ENCODE results near the gene TNFSF13. TPM values are rescaled to one million over a fixed set of nuclear protein-coding genes. Genes with fewer than 3 reads are reported as not detected.
A peak's percentile ranks its signal among the peaks of the same experiment; 100 is the strongest.

Gene TNFSF13
- polyA plus RNA-seq, 2 of the 4 experiments (the other 2 are of a cell fraction): 0.61 to 1.0 TPM

DNA sequence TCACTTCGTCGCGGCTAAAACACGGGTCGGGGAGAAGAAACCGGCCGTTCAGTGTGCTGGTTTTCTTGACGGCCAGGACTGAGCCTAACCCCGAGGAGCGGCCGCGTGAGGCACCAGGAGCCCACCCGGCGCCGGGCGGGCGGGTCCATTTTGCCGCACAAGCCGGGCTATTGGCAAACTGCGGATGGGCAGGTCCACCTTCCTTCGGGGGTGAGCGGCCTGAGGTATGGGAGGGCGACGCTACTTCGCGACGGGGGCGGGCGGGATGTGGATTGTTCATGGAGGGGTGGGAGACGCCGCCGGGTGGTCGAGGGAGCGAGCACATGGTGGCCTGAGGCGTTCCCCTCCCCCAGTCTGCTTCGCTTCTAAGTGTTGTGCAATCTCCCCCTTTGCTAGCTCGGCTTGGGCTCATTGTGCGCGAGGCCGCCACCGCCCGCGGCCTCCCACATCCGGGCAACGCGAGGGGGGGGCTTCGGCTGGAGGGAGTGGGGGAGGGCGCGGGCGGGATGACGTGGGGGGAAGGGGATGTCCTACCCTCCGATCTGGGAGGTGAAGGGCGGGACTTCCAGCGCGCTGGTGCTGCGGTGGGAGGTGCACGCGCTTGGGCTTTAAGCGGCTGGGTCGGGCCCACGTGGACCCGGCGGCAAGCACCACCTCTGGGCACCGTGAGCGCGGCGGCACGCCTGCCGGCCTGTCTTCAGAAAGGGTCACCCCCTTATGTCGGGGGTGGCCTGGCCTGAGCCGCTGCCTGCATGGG lies 15.0 kb downstream of the TNFSF13 start (continued):
- TF ChIP-seq SREBF2 (IDR thresholded peaks at IDR 0.05): no peak
- no peak for TF ChIP-seq SMC3 (IDR thresholded peaks at IDR 0.05)
- TF ChIP-seq RFX5 (IDR thresholded peaks at IDR 0.05): no peak
- TF ChIP-seq, protein P1, sequence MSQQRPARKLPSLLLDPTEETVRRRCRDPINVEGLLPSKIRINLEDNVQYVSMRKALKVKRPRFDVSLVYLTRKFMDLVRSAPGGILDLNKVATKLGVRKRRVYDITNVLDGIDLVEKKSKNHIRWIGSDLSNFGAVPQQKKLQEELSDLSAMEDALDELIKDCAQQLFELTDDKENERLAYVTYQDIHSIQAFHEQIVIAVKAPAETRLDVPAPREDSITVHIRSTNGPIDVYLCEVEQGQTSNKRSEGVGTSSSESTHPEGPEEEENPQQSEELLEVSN (IDR thresholded peaks at IDR 0.05; ENCODE audit: borderline replicate concordance, low read depth): no peak
- TF ChIP-seq, protein P2, sequence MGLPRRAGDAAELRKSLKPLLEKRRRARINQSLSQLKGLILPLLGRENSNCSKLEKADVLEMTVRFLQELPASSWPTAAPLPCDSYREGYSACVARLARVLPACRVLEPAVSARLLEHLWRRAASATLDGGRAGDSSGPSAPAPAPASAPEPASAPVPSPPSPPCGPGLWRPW (IDR thresholded peaks at IDR 0.05): 0 out of 2 replicates have a peak, but pooled peaks have one; percentile 26
- no peak for TF ChIP-seq ELK1 (IDR thresholded peaks at IDR 0.05; ENCODE audit: low read depth, low read length)
- TF ChIP-seq HOXA7 (CRISPR knock-in tag; IDR thresholded peaks at IDR 0.05): no peak
- TF ChIP-seq RNF2 (IDR thresholded peaks at IDR 0.05; ENCODE audit: borderline replicate concordance, low read depth): no peak
- 0 out of 2 replicates have a peak, but pooled peaks have one; percentile 8 for TF ChIP-seq HMGXB4 (CRISPR knock-in tag; IDR thresholded peaks at IDR 0.05; ENCODE audit: borderline replicate concordance)
- peak; percentile 99 for TF ChIP-seq MYC (IDR thresholded peaks at IDR 0.05; ENCODE audit: borderline replicate concordance, low read length)
- TF ChIP-seq NR3C1 (IDR thresholded peaks at IDR 0.05): no peak
- no peak for TF ChIP-seq ZFP36 (IDR thresholded peaks at IDR 0.05; ENCODE audit: borderline replicate concordance, partially characterized antibody)
- TF ChIP-seq NPAS2 (CRISPR knock-in tag; IDR thresholded peaks at IDR 0.05; ENCODE audit: borderline replicate concordance): no peak
- TF ChIP-seq ZC3H11A (IDR thresholded peaks at IDR 0.05): no peak
- no peak for TF ChIP-seq ZSCAN20 (CRISPR knock-in tag; IDR thresholded peaks at IDR 0.05)
- no peak for TF ChIP-seq RAD21 (conservative IDR thresholded peaks at IDR 0.05 in 1 of 2, IDR thresholded peaks at IDR 0.05 in 1 of 2)
- no peak for TF ChIP-seq CHD4 (IDR thresholded peaks at IDR 0.05; ENCODE audit: borderline replicate concordance)
- TF ChIP-seq CBX8 (IDR thresholded peaks at IDR 0.05): no peak
- TF ChIP-seq USF2 (IDR thresholded peaks at IDR 0.05): peak; percentile 41; the same call in 1 of the 2 replicates
- TF ChIP-seq MAFK (IDR thresholded peaks at IDR 0.05; ENCODE audit: partially characterized antibody): no peak
- no peak for TF ChIP-seq ESRRA (IDR thresholded peaks at IDR 0.05; ENCODE audit: borderline replicate concordance, low read length)
- TF ChIP-seq TP53 (CRISPR knock-in tag; IDR thresholded peaks at IDR 0.05): peak; percentile 9
- no peak for TF ChIP-seq HDAC2 (IDR thresholded peaks at IDR 0.05)
- TF ChIP-seq FOSB (CRISPR knock-in tag; IDR thresholded peaks at IDR 0.05): no peak
- no peak for TF ChIP-seq PHF8 (IDR thresholded peaks at IDR 0.05; ENCODE audit: borderline replicate concordance, low read depth)
- peak; percentile 63; the same call in 1 of the 2 replicates for TF ChIP-seq MAZ (IDR thresholded peaks at IDR 0.05; ENCODE audit: borderline replicate concordance, low read depth, low read length)
- TF ChIP-seq KDM5A (IDR thresholded peaks at IDR 0.05): no peak
- TF ChIP-seq CBX2 (IDR thresholded peaks at IDR 0.05; ENCODE audit: borderline replicate concordance, low read depth): no peak
- no peak for TF ChIP-seq HOXB13 (CRISPR knock-in tag; IDR thresholded peaks at IDR 0.05; ENCODE audit: low read depth)
- TF ChIP-seq FOSL2 (IDR thresholded peaks at IDR 0.05): no peak
- no peak for TF ChIP-seq FOSL2 (CRISPR knock-in tag; IDR thresholded peaks at IDR 0.05)
- TF ChIP-seq JUN (IDR thresholded peaks at IDR 0.05): peak; percentile 42 to 66; a peak in 3 of 5 replicates
